ENCODE measurements around the gene SPIRE2.

DNA sequence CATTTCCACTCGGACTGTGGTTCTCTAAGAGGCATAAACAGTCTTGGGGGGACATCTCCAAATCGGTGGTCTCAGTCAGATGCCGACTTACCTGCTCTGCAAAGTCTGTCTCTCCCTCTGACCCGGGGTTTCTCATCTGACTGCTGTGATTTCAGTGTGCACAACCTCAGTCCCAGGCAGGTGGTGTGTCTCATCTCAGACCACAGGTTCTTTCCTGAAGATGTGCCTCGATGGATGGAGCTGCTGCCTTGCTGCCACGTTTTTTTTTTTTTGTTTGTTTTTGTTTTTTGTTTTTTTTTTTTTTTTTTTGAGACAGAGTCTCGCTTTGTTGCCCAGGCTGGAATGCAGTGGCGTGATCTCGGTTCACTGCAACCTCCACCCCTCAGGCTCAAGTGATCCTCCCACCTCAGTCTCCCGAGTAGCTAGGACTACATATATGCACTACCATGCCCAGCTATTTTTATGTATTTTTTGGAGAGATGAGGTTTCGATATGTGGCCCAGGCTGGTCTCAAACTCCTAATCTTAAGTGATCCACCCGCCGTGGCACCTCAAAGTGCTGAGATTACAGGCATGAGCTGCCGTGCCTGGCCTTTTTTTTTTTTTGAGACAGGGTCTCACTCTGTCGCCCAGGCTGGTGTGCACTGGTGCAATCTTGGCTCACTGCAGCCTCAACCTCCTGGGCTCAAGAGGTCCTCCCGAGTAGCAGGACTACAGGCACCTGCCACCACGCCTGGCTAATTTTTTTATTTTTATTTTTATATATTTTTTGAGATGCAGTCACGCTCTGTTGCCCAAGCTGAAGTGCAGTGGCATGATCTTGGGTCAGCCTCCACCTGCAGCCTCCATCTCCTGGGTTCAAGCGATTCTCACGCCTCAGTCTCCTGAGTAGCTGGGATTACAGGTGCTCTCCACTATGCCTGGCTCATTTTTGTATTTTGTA lies 15.4 kb downstream of the SPIRE2 start:
- TF ChIP-seq CTCF (CRISPR knock-in tag; IDR thresholded peaks at IDR 0.05) (no peak), SMYD3 (CRISPR knock-in tag; IDR thresholded peaks at IDR 0.05) (no peak), RAD21 (CRISPR knock-in tag; IDR thresholded peaks at IDR 0.05) (no peak), TBL1XR1 (IDR thresholded peaks at IDR 0.05; ENCODE audit: borderline replicate concordance, low read length, partially characterized antibody) (no peak), MATR3 (CRISPR knock-in tag; IDR thresholded peaks at IDR 0.05) (no peak), ZSCAN9 (CRISPR knock-in tag; IDR thresholded peaks at IDR 0.05; ENCODE audit: borderline replicate concordance) (no peak), SAFB2 (CRISPR knock-in tag; IDR thresholded peaks at IDR 0.05; ENCODE audit: borderline replicate concordance, low read depth) (no peak), PRPF4 (IDR thresholded peaks at IDR 0.05; ENCODE audit: low read depth, low read length, poor library complexity, severe bottlenecking) (no peak), ZMYM3 (CRISPR knock-in tag; IDR thresholded peaks at IDR 0.05) (no peak), GLI4 (CRISPR knock-in tag; IDR thresholded peaks at IDR 0.05; ENCODE audit: borderline replicate concordance) (no peak), PHF21A (CRISPR knock-in tag; IDR thresholded peaks at IDR 0.05) (no peak), ZNF598 (CRISPR knock-in tag; IDR thresholded peaks at IDR 0.05; ENCODE audit: borderline replicate concordance) (no peak), ZSCAN5A (CRISPR knock-in tag; IDR thresholded peaks at IDR 0.05; ENCODE audit: borderline replicate concordance) (no peak), ZFP90 (CRISPR knock-in tag; IDR thresholded peaks at IDR 0.05; ENCODE audit: borderline replicate concordance) (no peak)

All from HepG2 (cell line).